Glomerular visceral epithelial cell (primary cell): ENCODE results near the gene PNMA6F.
"Not testable (repeated sequence)": the region's sequence is repeated elsewhere in the genome, so short reads cannot be mapped to it uniquely, and the experiment has no call there.

Source experiments
- DNase-seq: peaks from one replicate; pipeline ENCODE4 v3.0.0-alpha.2; 2016; ENCODE audit errors: extremely low spot score

The PNMA6F gene

GRCh38 chrX:153334654-153335295 lies 13.2 kb upstream of the PNMA6F start:
- DNase-seq, result no peak

DNA sequence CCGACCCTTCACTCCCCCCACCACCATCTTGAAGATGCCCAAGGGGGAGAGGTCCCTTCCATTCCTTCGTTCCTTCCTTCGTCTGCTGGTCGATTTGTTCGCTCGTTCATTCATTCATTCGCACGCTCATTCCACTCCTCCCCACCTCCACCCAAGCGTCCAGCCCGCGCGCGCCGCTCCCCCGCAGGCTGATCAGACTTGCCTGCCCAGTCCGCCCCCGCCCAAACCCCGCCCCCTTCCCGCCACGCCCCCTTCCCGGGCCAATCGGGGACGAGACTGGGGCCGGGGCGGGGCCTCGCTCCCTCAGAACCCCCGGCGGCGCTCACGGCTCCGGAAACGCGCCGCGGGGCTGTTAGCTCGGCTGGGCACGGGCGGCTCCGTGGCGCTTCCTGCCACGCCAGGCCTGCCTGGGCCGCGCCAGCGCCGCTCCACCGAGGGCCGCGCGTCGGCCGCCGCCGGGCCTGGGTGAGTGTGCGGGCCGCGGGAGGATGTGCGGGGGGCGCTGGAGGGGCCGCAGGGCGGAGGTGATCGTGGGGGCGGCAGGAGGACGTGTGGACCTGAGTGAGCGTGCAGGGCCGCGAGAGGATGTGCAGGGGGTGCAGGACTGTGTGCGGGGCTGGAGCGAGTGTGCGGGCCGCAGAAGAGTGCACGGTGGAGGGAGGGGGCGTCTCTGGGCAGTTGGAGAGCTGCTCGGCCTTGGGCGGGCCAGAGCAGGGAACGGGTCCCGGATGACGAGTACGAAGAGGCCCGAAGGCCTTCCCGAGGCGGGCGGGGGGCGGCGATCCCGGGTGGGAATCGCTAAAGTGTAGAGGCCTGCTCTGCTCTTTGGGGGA lies 12.5 kb upstream of the PNMA6F start, which contains the start of gene ZNF275:
TSS of gene ZNF275 (plus strand) at position 333 of the 833 bp plus-strand sequence. CDS start 2,527 bp downstream, outside the sequence.
- peak; percentile 78 for DNase-seq

- DNase-seq, result no peak
These were observed 11.7 kb upstream of the PNMA6F start for GRCh38 chrX:153333266-153333665.

GRCh38 chrX:153327561-153327960 lies 6.0 kb upstream of the PNMA6F start:
- no peak for DNase-seq

GRCh38 chrX:153320555-153321184 lies 897 bp downstream of the PNMA6F start:
- DNase-seq, result no peak

- DNase-seq, result not testable (repeated sequence)
These were observed 1.5 kb downstream of the PNMA6F start for GRCh38 chrX:153320047-153320443.

DNA sequence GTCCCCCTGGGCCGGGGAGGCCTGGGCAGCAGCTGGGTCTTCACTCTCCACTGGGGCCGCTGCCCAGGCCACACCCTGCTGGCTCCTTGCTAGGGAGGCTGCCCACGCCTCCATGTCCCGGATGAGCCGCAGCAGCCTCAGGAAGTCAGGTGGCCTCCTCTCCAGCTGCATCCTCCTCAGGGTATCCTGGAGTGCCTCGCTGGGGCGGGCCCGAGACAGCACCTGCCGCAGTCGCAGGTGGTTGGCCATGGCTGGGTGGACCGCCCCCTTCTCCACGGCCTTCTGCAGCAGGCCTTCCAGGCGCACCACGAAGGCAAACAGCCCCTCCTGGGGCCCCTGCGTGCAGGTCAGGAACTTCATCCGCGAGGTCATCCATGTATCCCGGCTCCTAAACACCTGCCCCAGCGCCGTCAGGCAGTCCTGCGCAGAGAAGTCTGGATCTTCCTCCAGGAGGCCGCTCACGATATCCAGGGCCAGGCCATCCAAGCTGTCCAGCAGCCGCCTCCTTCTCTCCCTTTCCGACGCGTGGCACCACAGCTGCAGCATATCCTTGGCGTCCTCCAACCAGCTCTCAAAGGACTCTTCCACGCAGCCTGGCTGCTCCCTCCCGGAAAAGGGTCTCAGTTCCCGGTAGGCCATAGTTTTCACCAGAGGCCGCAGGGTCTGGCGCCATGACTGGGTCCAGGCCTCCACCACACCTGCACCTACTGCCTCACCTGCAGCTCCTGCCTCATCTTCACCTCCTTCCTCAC lies 2.1 kb downstream of the PNMA6F start:
- DNase-seq, result no peak

- DNase-seq, result no peak
These were observed 2.8 kb downstream of the PNMA6F start for GRCh38 chrX:153318811-153319210.

DNA sequence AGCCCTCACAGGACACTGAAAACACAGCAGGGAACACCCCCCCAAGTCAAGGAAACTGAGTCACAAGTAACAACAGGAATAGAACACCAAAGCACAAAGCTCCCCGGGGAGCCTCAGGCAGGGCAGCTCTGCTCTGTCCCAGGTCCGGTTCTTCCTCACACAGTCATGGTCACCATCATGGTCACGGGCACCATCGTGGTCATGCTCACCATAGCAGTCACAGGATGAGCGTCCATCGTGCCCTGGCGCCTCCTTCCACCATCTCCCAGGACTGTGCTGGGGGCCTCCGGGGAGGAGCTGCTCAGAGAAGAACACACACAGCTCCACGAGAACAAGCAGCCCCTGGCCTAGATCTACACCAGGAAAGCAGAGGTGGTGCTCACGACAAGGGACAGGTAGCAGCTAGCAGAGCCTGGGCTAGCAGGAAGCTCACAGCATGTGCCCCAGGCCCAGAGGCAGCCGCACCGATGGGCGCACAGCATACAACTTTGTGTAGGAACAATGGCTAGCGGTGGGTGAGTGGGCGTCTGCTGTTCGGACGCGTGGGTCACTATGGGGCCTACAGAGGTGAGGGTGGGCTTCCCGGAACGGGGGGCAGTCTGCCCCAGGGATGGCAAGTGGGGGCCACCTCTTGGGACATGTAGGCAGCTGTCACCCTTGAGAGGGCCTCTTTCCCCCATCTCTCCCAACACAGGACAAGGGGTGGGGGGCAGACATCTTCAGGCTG lies 3.4 kb downstream of the PNMA6F start:
- DNase-seq, result no peak

- DNase-seq, result no peak
These were observed 4.3 kb downstream of the PNMA6F start for GRCh38 chrX:153317306-153317705.

- DNase-seq, result no peak
These were observed 8.7 kb downstream of the PNMA6F start for GRCh38 chrX:153312842-153313241.

GRCh38 chrX:153312041-153312440 lies 9.5 kb downstream of the PNMA6F start:
- no peak for DNase-seq

GRCh38 chrX:153310901-153311300 lies 10.7 kb downstream of the PNMA6F start:
- DNase-seq, result no peak

GRCh38 chrX:153307276-153308178 lies 14.0 kb downstream of the PNMA6F start:
- DNase-seq, result no peak

DNA sequence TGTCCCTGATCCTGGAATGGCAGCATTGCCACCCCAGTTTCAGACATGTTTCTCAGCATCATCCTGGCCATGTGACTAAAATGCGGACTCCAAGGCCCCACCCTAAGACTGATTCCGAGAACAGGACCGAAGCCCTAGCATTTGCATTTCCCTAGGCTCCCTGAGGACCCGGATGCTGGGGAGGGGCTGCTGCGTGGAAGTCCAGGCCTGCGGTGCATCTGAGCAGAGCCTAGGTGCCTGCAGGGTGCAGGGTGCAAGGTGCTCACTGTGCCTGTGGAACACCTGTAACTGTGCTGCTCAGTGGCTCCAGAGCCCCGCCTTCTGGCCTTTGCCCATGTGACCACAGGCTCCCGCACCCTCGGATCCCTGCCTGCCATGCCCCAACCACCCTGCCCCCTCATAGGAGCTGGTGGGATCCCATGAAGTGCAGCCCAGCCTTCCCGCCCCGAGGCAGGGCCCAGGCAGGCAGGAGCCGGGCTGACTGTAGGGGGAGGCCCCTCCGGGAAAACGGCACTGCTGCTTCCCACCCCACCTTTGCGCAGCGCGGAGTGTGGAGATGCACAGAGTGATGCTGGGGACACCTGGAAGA lies 14.9 kb downstream of the PNMA6F start:
- DNase-seq, result no peak

GRCh38 chrX:153305972-153306371 lies 15.6 kb downstream of the PNMA6F start:
- DNase-seq, result peak; percentile 6

DNA sequence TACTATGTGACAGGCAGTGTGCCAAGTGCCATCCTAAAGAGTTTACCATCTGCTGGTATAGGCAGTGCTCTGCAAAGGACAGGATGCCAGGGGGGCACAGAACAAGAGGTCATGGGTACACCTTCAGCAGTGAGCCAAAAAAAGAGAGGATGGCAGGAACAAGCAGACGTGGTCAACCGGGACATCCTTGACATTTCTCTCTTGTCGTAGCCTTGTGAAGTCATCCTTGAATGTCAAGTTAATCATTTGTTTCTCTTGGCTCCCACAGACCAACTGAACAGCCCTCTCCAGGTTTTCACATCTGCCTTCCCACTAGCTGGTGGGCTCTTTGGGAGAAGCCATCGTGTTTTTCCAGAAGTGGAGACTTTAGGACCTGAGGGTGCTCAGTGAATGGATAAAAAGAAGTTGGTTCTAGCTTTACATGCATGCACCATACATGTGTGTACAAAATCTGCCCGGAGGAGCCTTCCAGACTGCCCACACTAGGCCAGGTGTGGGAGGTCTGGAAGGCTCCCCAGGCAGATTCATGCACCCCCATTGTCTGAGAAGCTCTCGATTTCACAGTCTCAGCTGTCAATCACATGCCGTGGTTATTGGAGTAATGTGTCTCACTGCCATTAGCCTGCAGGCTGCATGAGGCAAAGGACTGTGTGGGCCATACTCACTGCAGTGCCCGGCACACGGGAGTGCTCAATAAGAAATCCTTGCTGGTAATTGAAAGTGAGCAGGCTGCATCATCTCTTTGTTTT lies 16.4 kb downstream of the PNMA6F start:
- peak; percentile 12 for DNase-seq

DNA sequence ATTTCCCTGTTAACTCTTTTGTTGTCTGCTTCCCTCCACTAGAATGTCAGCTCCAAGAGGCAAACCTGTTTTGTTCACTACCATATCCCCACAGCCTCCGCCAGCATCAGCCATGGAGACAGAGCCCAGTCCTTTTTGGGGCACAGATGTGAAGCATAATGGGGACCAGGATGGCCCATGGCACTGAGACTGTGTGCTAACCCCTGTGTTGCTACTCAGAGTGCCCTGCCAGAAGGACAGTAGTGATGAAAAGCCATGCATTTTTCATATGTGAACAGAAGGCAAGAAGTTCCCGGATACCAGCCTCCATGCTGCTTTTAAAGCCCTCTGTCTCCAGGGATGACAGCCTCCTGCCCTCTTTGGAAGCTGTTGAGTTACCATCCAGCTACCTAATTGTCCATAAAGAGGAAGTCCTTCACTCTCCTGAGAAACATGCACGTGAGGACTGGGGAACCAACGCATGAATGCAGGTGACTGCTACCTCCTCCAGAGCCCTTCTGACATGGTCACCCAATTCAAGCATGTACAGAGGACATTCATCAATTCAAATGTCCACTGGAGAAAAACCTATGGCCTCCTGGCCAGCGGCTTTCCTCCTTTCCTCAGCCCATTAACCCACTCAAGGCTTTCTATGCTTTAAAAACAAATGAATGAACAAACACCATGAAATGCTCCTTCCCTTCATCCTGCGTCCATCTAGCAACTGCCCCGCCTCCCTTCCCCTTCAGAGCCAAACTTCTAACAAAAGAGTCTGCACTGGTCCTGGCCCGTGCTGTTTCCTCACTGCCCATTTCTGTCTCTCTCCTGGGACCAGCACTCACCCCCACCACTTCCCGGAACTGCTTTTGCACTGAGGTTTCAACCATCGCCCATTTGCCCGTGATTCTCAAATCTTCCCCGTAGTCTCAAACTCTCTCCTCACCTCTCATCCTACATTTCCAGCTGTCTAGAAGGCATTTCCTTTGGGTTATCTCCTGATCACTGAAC lies 18.0 kb downstream of the PNMA6F start:
- DNase-seq, result no peak
